Measurements from ENCODE around the gene SLC25A19.
"Not testable (repeated sequence)": the region's sequence is repeated elsewhere in the genome, so short reads cannot be mapped to it uniquely, and the experiment has no call there.

Gene SLC25A19

GRCh38 chr17:75301049-75301448 lies 11.8 kb upstream of the SLC25A19 start:
- DNase-seq: no peak

- DNase-seq: no peak
Observed at GRCh38 chr17:75300280-75300679, 11.0 kb upstream of the SLC25A19 start.

DNA sequence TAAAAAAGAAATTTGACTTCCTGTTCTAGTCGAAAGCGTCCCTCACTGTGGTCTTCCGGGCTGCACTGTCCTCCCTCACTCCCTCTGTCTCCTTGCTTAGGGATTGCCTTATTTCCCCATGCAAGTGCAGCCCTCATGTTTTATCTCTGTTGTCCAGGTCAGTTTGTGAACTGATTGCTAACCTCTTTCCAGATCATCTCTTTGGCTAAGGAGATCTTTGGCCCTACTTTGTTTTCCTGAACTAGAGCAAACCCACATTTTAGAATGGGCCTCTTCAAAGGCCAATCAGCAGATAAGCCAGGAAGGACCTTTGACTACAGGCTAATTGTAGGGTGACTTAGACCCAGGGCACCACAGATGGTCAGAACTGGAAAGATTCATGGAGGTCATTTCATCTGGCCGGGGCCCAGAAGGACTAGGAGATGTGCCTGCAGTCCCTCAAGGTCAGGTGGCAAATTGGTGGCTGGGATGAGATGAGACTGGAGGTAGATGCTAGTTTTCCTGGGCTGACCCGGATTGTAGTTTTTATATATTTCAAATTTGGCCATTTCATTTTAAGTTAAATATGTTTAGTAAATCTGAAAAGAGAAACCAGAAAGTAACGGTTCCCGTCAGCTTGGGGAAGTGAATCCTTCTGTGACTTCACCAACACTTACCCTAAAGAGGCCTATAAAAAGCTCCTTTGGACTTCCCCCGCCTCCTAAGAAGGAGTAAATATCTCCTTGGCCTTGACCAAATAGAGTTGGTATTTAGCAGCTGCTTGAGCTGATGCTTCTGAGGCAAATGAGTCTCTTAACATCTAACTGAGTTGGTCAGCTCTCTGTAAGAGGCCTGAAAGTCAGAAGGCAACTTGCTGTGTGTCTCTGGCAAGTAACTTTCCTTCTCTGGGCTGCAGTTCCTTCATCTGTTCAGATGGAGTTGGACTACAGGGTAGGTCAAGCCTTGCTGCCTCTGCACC lies 6.2 kb upstream of the SLC25A19 start:
- DNase-seq: no peak

GRCh38 chr17:75292810-75293448 lies 3.7 kb upstream of the SLC25A19 start:
- DNase-seq: not testable (repeated sequence)

GRCh38 chr17:75289832-75290337 lies 652 bp upstream of the SLC25A19 start:
- peak; percentile 75 for DNase-seq

- DNase-seq: no peak
Observed at GRCh38 chr17:75288770-75289114, 491 bp downstream of the SLC25A19 start.

DNA sequence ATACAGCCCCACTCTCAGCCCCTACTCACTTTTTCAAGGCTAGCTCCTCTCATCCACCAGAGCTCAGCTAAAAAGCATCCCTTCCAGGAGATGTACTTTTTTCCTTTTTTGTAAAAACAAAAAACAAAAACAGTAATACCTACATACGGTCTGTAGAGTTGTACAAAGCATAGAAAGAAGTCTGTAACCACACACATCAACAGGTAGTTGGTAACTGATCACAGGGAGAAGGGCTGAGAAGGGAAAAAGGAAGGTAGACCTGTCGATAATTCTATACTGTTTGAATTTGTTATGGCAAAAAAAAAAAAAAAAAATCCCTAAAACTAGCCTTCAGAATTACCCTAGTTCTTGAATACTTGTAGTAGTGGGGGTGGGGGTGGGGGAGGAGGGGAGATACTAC lies 874 bp downstream of the SLC25A19 start:
- DNase-seq: no peak

DNA sequence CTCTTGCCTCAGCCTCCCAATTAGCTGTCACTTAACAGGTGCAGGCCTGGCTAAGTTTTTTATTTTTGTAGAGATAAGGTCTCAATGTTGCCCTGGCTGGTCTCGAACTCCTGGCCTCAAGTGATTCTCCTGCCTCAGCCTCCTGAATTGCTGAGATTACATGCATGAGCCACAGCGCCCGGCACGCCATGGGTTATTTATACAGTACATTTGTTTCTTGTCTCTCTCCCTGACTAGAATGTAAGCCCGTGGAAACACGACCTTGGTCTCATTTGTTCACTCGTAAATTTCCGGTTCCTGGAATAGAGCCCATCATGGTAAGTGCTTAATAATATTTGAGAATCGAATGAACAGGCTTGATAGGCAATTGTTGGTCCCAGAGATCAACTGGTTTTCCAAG lies 2.0 kb downstream of the SLC25A19 start:
- DNase-seq: no peak

DNA sequence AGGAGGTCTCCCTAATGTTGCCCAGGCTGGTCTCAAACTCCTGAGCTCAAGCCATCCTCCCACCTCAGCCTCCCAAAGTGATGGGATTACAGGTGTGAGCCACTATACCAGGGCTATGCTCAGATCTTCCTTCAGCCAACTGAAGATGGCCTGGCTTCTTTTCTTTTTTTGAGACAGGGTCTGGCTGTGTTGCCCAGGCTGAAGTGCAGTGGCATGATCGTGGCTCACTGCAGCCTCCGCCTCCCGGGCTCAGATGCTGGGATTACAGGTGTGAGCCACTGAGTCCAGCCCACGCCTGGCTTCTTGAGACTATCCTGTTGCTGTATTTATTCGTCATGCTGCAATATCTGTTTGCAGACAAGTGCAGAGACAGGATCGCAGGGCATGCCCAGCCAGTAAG lies 4.1 kb downstream of the SLC25A19 start:
- no peak for DNase-seq

DNA sequence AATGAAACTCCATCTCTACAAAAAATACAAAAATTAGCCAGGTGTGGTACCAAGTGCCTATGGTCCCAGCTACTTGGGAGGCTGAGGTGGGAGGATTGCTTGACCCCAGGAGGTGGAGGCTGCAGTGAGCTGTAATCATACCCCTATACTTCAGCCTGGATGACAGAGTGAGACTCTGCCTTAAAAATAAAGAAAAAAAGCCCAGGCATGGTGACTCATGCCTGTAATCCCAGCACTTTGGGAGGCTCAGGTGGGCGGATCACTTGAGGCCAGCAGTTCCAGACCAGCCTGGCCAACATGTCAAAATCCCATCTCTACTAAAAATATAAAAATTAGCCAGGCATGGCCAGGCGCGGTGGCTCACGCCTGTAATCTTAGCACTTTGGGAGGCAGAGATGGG lies 9.0 kb downstream of the SLC25A19 start:
- not testable (repeated sequence) for DNase-seq

GRCh38 chr17:75277664-75278071 lies 11.6 kb downstream of the SLC25A19 start:
- DNase-seq: no peak

DNA sequence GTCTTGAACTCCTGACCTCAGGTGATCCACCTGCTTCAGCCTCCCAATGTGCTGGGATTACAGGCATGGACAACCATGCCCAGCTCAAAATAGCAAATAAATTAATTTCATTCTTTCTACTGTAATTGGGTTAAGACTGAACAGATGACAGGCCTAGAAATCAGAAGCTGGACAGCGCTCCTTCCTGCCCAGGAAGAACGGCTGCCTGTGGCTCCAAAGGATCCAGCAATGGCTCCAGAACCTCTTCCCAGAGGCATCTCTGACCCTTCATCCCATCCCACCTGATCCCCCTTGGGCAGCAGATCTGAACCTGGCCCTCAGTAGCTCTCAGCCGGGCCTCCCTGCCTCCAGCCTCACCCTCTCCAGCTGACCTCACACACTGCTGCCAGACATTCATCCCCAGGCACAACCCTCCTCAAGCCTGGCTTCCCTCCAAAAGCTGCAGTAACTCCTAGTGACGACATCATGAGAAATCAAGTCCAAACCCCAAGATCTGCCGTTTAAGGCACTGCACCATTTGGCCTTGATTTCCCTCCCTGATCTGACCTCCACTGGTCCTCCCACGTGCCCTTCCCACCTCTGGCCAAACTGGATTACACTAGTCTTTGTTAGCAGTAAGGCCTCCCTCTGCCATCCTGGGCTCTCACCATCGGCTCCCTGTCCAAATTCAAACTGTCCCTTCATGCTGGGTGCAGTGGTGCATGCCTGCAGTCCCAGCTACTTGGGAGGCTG lies 15.1 kb downstream of the SLC25A19 start:
- no peak for DNase-seq

DNA sequence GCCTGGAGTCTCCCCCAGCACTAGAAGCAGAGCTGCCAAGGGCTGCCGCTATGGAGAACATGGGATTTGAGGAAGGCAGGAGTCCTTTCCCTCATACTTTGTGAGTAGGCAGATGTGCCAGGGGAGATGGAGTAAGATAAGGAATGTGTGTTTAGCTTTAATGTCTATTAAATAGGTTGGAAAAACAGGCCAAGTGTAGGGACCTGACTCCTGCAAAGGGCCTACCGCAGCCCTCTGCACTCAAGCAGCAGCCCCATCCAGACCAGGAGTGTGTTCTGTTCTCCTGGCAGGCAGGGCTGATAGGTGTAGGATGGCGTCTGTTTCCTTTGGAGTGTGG lies 16.4 kb downstream of the SLC25A19 start:
- no peak for DNase-seq

- no peak for DNase-seq
Observed at GRCh38 chr17:75271955-75272847, 17.0 kb downstream of the SLC25A19 start.

GRCh38 chr17:75271233-75271954 lies 17.8 kb downstream of the SLC25A19 start:
- peak; percentile 90 for DNase-seq

- no peak for DNase-seq
Observed at GRCh38 chr17:75270966-75271232, 18.3 kb downstream of the SLC25A19 start, which contains the start of gene MIF4GD. Gene MIF4GD, minus strand, starts transcription at chr17:75271231. Its CDS starts 1,036 bp downstream, at chr17:75270195.

DNA sequence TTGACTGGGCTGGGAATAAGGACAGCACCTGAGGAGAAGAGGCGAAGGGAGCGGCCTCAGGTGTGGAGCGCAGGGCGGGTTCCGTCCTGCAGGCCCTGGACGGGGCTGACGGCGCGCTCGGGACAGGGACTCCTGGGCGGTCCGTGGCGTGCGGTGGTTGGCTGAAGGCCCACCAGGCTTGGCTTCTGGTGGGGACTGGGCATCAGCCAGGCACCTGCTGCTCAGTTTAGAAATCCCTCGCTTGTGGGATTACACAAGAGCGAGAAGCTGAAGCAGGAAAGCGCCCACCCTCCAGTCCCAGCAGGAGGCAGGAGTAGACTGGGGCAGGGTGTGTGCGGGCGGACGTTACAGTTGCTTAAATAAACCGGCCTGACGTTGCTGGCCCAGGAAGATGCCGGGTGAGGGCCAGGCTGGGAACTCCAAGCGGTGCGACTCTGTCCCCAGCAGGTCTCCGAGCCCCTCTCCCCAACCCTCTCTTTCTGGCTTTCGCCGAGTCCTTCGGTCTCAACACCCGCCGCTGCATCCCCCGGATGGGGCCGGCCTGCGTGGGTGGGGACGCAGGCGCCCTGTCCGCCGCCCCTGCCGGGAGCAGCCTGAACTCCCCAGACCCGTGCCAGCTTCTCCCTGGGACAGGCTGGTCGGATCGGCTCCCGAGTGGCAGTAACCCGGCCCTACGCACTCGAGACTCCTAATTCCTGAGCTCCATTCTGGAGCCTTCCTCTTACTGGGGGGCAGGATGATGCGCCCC lies 18.8 kb downstream of the SLC25A19 start:
- peak; percentile 50 for DNase-seq

GRCh38 chr17:75269844-75270217 lies 19.4 kb downstream of the SLC25A19 start:
- no peak for DNase-seq

DNA sequence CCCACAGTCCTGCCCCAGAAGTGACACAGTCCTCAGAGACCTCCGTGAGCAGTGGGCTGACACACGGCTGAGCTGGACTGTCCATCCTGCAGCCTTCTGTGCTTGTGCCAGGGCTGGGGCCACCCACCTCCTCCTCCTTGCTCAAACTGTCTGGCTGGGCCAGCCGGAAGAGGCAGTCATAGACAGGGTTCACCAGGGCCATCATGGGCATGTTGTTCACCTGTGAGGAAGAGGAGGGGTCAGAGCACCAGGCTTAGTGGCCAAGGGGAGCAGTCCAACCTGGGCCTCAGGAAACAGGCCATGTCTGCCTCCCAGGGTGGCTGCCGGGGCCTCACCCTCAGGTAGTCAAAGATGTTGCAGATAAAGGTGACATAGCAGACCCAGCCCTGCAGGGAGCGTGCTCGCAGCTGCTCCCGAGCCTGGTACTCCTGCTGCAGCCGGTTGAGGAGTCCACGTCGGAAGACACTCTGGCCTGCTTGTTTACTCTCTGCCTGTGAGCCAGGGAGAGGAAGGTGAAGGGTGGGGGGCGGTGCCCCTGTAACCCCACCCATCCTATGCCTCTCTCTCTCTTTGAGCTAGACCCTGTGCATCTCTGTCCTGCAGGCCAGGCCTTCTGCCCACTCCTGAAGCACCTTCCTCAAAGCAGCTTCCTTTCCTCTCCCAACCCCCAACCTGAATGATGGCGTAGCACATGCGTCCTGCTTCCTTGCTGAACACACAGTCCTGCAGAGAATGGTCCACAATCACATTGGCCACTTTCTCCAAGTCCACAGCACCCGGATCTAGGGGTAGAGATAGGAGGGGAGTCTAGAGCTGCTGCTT lies 21.6 kb downstream of the SLC25A19 start:
- DNase-seq: no peak

- DNase-seq: no peak
Observed at GRCh38 chr17:75267153-75267410, 22.2 kb downstream of the SLC25A19 start.
